ENCODE data around the gene EVX2.

The EVX2 gene

GRCh38 chr2:176088937-176089842 is 5.4 kb upstream of the EVX2 start:
- no peak for DNase-seq (ENCODE audit: low read depth)

GRCh38 chr2:176088048-176088936 is 4.5 kb upstream of the EVX2 start:
- H3K4me3 ChIP-seq (ENCODE audit: low read length), result no peak overlapping the region
- DNase-seq (ENCODE audit: low read depth), result peak; percentile 43

More at GRCh38 chr2:176088937-176089842, 5.4 kb upstream of the EVX2 start:
- no peak for TF ChIP-seq CTCF (IDR thresholded peaks at IDR 0.05; ENCODE audit: insufficient read depth, low read depth, low read length, missing control alignments)
- H3K4me3 ChIP-seq (ENCODE audit: low read length), result no peak overlapping the region

GRCh38 chr2:176087330-176088047 is 3.7 kb upstream of the EVX2 start:
- TF ChIP-seq CTCF (IDR thresholded peaks at IDR 0.05; ENCODE audit: insufficient read depth, low read depth, low read length, missing control alignments), result no peak
- no peak for DNase-seq (ENCODE audit: low read depth)
- H3K4me3 ChIP-seq (ENCODE audit: low read length), result no peak overlapping the region

More at GRCh38 chr2:176088048-176088936, 4.5 kb upstream of the EVX2 start:
- peak; percentile 64 for TF ChIP-seq CTCF (IDR thresholded peaks at IDR 0.05; ENCODE audit: insufficient read depth, low read depth, low read length, missing control alignments)

GRCh38 chr2:176085861-176086771 is 2.4 kb upstream of the EVX2 start:
- no peak overlapping the region for H3K4me3 ChIP-seq (ENCODE audit: low read length)
- peak; percentile 43 for DNase-seq (ENCODE audit: low read depth)
- peak; percentile 48 for TF ChIP-seq CTCF (IDR thresholded peaks at IDR 0.05; ENCODE audit: insufficient read depth, low read depth, low read length, missing control alignments)

GRCh38 chr2:176085120-176085788 is 1.5 kb upstream of the EVX2 start:
- no peak for DNase-seq (ENCODE audit: low read depth)
- TF ChIP-seq CTCF (IDR thresholded peaks at IDR 0.05; ENCODE audit: insufficient read depth, low read depth, low read length, missing control alignments), result no peak
- H3K4me3 ChIP-seq (ENCODE audit: low read length), result no peak overlapping the region
